Amniotic epithelial cell (primary cell): ENCODE results near the gene GAS7.
"Not testable (repeated sequence)": the region's sequence is repeated elsewhere in the genome, so short reads cannot be mapped to it uniquely, and the experiment has no call there.

ENCODE experiments used
- DNase-seq: peaks from one replicate; pipeline ENCODE4 v3.0.0-alpha.2; 2010; ENCODE audit warnings: low read depth

Gene GAS7

GRCh38 chr17:9942885-9943284 is 255.5 kb downstream of the GAS7 start:
- no peak for DNase-seq

DNA sequence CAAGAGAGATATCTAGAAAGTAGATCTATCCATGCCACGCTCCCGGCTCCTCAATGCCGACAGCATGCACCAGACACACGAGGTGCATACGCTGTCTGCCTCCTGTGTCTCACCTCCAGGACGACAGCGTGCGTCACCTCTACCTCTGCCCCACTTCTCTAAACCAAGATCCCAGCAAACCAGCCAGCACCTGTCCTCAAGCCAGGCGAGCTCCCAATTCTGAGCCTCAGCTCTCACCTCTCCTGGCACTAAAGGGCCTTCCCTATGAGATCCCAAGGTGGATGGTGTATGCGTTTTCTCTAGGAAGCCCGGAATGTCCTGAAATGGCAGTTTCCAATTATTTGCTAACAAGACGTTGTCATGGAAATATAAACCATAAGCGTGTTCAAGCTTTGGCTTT is 257.1 kb downstream of the GAS7 start:
- no peak for DNase-seq

GRCh38 chr17:9940841-9941240 is 257.6 kb downstream of the GAS7 start:
- DNase-seq = no peak

DNA sequence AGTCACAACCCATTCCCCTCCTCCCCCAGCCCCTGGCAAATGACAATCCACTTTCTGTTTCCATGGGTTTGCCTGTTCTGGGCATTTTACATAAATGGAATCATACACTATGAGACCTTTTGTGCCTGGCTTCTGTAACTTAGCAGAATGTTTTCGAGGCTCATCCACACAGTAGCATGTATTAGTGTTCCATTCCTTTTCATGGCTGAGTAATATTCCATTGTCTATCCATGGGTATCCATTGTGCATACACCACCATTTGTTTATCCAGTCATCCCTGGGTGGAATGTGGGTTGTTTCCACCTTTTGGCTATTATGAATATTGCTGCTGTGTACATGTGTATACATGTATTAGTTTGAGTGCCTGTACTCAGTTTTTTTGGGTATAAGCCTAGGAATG is 259.6 kb downstream of the GAS7 start:
- no peak for DNase-seq

- no peak for DNase-seq
These were observed 260.5 kb downstream of the GAS7 start for GRCh38 chr17:9937901-9938300.

- no peak for DNase-seq
These were observed 261.1 kb downstream of the GAS7 start for GRCh38 chr17:9937241-9937761.

DNA sequence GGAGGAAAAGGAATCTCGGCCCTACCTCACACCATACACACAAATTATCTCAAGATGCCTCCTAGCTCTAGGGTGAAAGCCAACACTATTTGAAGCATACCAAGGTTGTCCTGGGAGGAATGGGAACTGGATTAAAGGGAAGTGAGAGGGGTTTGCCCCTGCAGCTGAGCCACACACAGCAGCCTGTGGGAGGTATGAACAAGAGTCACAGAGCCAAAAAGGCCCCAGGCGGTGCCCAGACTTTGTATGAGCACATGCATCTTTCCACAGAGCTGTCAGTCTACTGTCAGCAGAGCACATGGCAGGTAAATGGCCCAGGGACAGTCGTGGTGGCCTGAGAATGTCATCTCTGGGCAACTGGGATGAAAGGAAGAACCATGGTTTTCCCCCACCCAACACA is 262.3 kb downstream of the GAS7 start:
- no peak for DNase-seq

GRCh38 chr17:9935408-9935807 is 263.0 kb downstream of the GAS7 start:
- DNase-seq = peak; percentile 24

GRCh38 chr17:9934331-9934730 is 264.1 kb downstream of the GAS7 start:
- DNase-seq = no peak

DNA sequence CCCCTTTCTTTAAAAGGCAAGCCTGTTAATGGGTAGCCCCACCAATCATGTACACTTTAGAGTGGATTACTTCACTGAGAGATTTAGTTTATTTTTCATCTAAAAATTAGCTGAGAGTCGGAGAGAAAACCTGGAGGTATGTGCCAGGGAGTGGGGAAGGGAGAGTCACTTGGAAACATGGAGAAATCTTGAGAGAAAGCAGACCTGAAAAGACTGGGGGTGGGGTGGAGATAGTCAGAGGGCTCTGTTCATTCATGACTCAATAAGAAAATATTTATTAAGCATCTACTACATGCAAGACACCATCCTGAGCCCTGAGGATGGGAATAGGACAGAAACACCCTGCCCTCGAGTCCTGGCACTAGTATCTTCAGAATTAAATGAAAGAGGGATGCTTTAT is 265.9 kb downstream of the GAS7 start:
- DNase-seq = peak; percentile 87

- DNase-seq = no peak
These were observed 267.2 kb downstream of the GAS7 start for GRCh38 chr17:9931144-9931741.

DNA sequence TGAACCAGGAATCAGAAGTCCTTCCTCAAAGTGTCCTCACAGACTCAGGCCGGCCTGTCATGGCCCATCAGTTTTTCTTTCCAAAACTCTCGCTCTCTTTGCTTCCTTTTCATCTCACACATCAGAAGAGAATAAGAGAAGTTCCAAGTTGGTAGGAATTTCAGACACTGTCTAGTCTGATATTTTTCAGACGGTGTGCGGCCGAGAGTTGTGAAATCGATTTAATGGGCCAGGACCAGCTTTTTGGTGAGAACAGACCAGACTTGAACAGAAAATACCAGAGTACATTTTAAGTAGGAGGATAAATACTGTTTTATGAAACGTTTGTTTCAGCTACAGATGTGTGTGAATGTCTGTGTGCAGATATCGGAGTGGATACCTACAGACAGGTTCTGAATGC is 268.5 kb downstream of the GAS7 start:
- peak; percentile 19 for DNase-seq

GRCh38 chr17:9928601-9929333 is 269.6 kb downstream of the GAS7 start:
- DNase-seq = peak; percentile 83

- no peak for DNase-seq
These were observed 272.1 kb downstream of the GAS7 start for GRCh38 chr17:9926150-9926804.

- DNase-seq = no peak
These were observed 272.9 kb downstream of the GAS7 start for GRCh38 chr17:9925457-9925856.

GRCh38 chr17:9924735-9925191 is 273.6 kb downstream of the GAS7 start:
- peak; percentile 61 for DNase-seq

DNA sequence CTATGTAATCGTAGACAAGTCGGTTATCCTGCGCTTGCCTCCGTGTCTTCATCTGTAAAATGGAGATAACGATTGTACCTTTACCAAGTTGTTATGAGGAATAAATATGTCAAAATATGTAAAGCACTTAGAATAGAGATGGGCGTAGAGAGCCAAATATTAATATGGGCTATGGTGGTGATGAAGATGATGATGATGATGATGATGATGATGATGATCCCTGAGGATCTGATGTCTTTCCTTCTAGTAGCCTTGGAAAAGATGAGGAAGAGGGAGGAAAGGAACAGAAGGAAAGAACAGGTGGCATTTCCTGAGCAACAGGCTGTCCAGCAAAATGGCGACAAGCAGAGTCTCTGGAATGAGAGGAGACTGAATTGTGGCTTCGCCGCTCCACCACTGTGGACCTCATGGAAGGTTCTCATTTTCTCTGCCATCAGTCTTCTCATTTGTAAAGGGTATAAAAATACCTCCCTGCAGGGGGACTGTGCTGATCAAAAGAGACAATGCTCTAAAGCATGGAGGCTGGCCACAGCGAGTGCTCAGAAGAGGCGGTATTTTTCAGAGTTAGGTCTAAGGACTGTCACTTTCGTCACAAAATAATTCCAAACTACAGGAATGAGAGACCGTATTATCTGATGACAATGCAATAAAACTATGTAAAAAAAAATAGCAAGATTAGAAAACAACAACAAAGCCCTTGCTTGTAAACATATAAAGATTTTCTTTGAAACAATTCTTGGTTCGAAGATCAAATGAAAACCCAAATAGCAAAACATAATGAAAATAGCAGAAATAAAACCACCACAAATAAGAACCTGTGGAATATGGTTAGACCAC is 276.2 kb downstream of the GAS7 start:
- DNase-seq = no peak

DNA sequence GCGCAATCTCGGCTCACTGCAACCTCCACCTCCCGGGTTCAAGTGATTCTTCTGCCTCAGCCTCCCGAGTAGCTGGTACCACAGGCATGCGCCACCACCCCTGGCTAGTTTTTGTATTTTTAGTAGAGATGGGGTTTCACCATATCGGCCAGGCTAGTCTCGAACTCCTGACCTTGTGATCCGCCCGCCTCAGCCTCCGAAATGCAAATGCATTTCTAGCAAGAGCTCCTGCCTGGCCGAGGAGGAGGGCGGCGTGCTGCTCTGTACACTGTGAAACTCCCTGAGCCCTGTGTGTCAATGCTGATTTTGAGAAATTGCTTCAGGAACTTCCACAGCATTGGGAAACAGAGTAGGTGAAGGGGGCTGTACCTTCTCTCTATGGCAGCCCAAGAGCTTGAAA is 277.2 kb downstream of the GAS7 start:
- not testable (repeated sequence) for DNase-seq

GRCh38 chr17:9918804-9919352 is 279.5 kb downstream of the GAS7 start:
- DNase-seq = no peak

DNA sequence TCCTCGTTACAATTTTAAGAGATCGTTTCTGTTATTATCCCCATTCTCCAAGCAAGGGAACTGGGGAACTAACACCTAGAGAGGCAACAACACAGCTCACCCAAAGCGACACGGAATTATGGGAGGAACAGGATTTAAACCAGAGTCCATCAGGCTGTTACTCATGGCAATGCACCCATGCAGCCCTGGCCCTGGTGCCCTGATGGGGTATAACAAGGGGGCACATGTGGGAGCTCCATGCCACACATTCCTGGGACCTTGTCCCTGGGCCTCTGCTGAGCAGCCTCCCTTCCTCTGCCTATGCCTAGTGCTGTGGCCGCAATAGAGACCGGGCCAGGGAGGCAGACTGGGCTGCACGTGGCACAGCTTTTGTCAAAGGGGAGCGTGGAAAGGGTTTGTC is 280.1 kb downstream of the GAS7 start:
- no peak for DNase-seq

- no peak for DNase-seq
These were observed 280.6 kb downstream of the GAS7 start for GRCh38 chr17:9917801-9918200.

DNA sequence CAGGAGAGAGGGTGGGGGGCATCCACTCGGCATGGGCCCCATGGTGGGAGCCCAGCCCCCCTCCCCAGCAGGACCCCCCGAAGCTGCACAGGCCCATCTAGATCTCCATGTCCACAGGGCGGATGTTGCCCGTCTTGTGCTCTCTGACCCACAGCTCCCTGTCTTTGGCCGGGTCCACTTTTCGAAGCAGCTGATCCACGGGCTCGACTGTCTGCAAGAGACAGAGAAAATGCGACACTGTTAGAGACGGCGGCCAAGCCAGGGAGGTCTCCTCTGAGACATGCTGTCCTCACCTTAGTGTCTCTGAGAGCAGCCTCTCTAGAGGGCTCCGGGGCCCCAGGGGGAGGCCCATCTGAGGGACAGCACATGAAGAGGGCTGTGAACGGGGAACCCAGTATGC is 281.3 kb downstream of the GAS7 start:
- DNase-seq = no peak
